HPDE6-E6E7 (cell line): ENCODE measurements around the gene ZNF407.
"Not testable (repeated sequence)": the region's sequence is repeated elsewhere in the genome, so short reads cannot be mapped to it uniquely, and the experiment has no call there.

Experiments
- DNase-seq: peaks from one replicate; pipeline ENCODE4 v3.0.0; 2011; ENCODE audit warnings: missing footprints; ENCODE audit errors: extremely low spot score

ZNF407 gene

DNA sequence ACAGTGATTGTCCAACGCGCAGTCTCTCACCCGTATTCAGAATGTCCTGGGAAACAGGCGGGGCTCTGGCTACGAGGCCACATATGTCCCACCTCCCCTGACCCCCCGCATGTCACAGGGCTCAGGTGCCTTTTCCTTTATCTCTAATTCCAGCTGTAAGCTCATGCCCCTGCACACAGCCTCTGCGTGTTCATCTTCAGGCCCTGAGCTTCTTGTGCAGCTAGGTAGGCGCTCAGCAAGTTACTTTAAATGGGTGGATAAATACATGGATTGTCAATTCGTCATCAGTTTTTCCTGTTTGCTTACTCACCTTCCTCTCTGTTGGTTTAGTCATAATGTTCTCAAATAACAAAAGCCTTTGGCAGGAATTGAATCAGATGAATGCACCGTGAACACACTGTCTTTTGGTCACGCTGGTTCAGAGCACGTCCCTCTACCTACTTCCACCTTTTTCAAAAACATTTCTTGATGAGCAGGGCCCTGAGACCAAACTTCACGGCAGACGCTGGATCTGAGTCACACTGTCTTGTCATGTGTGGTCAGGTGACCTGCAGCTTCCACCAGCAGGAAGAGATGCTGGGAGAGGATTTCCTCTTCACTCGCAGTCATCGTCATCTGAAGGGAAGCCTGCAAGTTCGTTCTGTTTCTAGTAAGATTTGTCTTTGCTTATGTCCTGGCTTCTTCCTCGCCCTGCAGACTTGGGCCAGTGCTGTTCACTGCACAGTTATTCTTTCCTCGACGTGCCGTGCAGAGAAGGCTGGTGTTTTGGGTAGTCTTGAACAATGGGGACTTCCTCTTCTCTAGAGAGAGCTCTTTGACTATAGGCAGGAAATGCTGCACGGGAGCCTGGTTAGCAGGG, 473.2 kb downstream of the ZNF407 start:
- DNase-seq = peak; percentile 77

- DNase-seq = no peak
These were observed 473.8 kb downstream of the ZNF407 start for GRCh38 chr18:75071484-75071785.

DNA sequence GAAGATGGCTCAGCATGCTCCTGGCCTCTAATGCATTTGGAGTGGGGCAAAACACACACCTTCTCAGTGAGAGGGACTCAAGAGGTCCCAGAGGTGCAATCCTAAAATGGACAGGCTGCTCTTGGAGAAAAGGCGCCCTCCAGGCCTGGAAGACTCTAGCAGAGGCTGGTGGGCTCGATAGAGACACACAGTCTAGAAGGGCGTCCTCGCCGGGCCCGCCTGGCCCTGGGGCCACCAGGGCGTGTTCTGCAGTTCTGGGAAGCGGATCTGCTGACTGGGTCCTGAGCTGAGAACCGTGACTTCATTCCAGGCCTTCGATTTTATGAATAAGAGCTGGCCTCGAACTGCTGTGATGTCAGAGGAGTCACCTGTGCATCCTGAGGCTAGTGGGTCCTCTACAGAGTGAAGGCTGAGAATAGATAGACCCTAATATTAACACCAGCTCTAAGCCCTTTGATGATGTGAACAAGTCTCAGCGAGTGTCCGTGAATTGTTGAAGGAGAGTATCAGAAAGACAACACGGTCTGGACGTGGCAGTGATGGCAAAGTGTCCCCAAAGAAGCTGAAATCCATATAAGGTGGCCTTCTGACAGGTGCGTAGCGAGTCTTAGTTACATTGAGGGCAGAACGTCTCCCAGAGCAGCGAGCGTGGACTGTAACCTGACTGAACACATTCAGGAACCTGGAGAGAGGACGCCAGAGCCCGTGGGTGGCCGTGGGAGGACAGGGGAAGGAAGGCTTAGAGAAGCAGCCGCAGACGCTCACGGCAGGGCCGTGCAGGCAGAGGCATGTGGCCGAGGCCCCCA, 474.4 kb downstream of the ZNF407 start:
- no peak for DNase-seq

- no peak for DNase-seq
These were observed 475.2 kb downstream of the ZNF407 start for GRCh38 chr18:75072672-75073371.

GRCh38 chr18:75073654-75074053, 476.0 kb downstream of the ZNF407 start:
- no peak for DNase-seq

- DNase-seq = no peak
These were observed 476.7 kb downstream of the ZNF407 start for GRCh38 chr18:75074196-75075015.

- no peak for DNase-seq
These were observed 477.3 kb downstream of the ZNF407 start for GRCh38 chr18:75075016-75075305.

- DNase-seq = no peak
These were observed 477.8 kb downstream of the ZNF407 start for GRCh38 chr18:75075429-75075841.

DNA sequence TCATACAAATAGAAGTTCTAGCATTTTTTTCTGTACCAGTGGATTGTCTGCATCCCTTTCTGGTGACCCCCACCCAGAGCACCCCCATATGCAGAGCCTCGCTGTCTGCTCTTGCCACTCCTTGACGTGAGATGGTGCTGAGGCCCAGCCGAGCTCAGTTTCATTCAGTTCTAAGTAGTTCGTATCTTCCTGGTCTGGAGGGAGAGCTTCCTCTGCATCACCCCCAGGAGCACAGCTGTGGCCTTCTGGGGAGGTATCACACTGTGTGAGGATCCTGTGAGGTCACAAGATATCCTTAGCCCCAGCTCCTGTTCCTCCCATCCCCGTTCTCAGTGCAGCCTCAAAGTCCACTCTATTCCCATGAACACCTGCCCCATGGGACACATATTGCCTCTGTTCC, 478.6 kb downstream of the ZNF407 start:
- DNase-seq = no peak

DNA sequence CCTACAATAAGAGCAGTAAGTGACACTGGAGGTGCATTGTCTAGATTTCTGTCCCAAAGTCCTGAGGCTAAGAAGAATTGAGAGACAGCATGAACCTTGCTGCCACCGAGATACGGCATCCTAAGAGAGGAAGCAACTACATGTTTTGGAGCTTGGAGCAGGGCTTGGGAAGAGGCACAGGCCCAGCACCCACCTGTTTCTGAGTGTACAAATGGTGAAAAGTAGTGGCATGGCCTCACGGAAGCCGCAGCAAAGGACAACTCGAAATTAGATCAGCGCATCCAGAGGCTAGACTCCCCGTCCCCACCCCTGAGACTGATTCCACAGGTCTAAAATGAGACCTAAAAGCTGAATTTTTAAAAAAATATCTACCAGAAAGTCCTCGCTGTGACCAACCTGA, 483.8 kb downstream of the ZNF407 start:
- no peak for DNase-seq

GRCh38 chr18:75083131-75083530, 485.5 kb downstream of the ZNF407 start:
- no peak for DNase-seq

GRCh38 chr18:75083761-75084160, 486.1 kb downstream of the ZNF407 start:
- DNase-seq = no peak

GRCh38 chr18:75085676-75086075, 488.0 kb downstream of the ZNF407 start:
- DNase-seq = not testable (repeated sequence)

- no peak for DNase-seq
These were observed 488.9 kb downstream of the ZNF407 start for GRCh38 chr18:75086494-75087034.

DNA sequence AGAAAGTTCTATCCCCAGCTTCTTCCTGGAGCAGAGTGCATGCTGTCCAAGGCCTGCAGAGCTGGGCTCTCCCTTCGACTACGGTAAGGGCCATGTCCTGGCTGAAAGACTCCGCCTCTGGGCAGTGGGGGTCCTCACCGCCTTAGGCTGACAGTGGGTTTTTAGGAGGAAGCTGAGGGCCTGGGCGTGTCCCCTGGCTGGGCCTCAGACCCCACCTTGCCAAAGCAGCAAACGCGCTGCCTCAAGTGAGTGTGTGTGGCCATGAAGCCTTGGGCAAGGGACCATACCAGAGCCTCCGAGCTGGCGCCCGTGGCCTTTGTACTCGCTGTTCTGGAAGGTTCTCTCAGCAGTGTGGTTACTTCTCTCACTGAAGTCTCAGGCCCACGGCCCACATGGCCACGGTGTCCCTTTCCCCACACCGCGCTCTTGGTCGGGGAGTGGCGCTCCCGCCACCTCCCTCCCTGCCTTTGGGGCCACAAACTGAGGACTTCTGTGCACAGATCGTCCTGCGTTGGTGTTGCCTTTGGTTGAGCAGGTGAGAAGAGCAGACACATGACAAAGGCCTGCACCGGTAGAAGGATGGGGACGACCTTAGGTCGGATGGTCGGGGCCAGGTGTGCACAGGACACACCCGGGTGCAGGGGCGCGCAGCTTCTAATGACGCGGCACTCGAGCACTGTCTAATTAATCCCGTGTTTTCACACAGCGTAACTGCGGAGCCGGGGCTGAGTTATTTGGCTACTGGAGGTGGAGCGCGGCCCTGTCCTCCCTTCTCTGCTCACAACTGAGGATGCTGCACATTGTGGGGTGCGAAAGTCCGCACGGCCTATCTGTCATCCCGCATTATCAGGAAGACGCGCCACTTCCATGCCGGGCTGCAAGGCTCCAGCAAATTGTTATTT, 489.7 kb downstream of the ZNF407 start:
- DNase-seq = no peak

GRCh38 chr18:75088021-75088506, 490.4 kb downstream of the ZNF407 start:
- DNase-seq = no peak

GRCh38 chr18:75088622-75089211, 491.0 kb downstream of the ZNF407 start:
- DNase-seq = no peak

DNA sequence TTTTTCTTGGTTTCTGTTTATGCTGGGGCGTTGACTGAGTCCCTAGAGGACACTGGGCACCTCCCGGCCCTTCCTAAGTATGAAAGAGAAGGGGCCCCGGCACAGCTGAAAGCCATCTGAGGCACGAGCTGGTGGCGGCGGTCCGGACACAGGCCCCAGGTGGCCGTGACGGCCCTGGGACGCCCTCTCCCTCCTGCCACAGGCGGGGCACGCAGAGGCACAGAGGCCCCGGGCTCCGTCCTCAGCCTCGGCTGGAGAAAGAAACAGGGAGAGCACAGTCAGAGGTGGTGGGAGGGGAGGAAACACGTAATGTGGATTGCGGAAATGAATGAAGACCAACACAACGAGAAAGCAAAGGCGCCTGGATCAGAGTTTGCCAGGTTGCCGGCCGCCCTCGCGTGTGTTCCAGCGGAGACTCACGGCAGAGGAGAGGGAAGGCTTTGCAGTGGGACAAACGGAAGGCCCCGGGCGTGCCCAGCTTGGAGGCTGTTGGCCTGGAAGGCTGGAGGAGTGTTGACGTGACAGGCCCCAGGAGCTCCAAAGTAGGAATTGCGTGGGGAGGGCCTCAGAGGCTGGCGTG, 492.2 kb downstream of the ZNF407 start:
- DNase-seq = no peak

DNA sequence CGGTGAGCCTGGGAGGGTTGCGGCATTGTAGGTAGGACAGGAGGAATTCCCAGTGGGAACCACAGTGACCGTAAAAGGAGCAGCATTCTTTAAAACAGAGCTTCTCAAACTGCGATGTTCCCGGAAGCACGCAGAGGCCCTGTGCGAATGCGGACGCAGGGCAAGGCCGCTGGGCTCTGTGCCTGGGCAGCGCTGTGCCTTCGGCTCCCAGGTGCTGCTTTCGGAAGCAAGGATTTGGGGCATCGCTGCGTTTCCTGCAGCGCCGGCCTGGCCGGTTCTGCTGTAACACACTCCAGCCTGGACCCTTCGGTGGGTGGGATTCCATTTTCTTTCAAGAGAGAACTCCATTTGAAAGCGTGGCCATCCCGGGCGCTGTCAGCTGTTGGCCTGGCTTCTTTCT, 492.7 kb downstream of the ZNF407 start:
- DNase-seq = no peak
